ENCODE data around the gene ABCA13. TPM values are rescaled to one million over a fixed set of nuclear protein-coding genes. Genes with fewer than 3 reads are reported as not detected.

The ABCA13 gene
- total RNA-seq, 1 donor from 2014 or later, result 5.2 TPM

GRCh38 chr7:48638041-48638440, 466.8 kb downstream of the ABCA13 start:
- no peak for DNase-seq (ENCODE audit: low spot score)

- DNase-seq (ENCODE audit: low spot score), result no peak
Observed at GRCh38 chr7:48643431-48644013, 472.3 kb downstream of the ABCA13 start.

GRCh38 chr7:48658138-48658537, 486.9 kb downstream of the ABCA13 start:
- DNase-seq (ENCODE audit: low spot score), result no peak

- DNase-seq (ENCODE audit: low spot score), result no peak
Observed at GRCh38 chr7:48660306-48660870, 489.1 kb downstream of the ABCA13 start.

- DNase-seq (ENCODE audit: low spot score), result no peak
Observed at GRCh38 chr7:48664241-48664640, 493.0 kb downstream of the ABCA13 start.

GRCh38 chr7:48665353-48666135, 494.3 kb downstream of the ABCA13 start:
- no peak for DNase-seq (ENCODE audit: low spot score)

- DNase-seq (ENCODE audit: low spot score), result no peak
Observed at GRCh38 chr7:48667407-48667806, 496.1 kb downstream of the ABCA13 start.

- no peak for DNase-seq (ENCODE audit: low spot score)
Observed at GRCh38 chr7:48671656-48672055, 500.4 kb downstream of the ABCA13 start.

- DNase-seq (ENCODE audit: low spot score), result no peak
Observed at GRCh38 chr7:48681006-48681405, 509.7 kb downstream of the ABCA13 start.

- DNase-seq (ENCODE audit: low spot score), result no peak
Observed at GRCh38 chr7:48691788-48692187, 520.5 kb downstream of the ABCA13 start.

Other genes starting within 250 kb of the ABCA13 start
- gene PKD1L1, start 223.0 kb upstream of the ABCA13 start, total RNA-seq, result 5.9 TPM
- 43.1 TPM for gene HUS1, start 191.8 kb upstream of the ABCA13 start, total RNA-seq
- not detected for gene SUN3, start 142.4 kb upstream of the ABCA13 start, total RNA-seq
- 0.42 TPM for gene C7orf57, start 135.9 kb upstream of the ABCA13 start, total RNA-seq
- gene UPP1, start 82.2 kb upstream of the ABCA13 start, total RNA-seq, result 58.2 TPM